ENCODE data around the gene WAC. TPM values are rescaled to one million over a fixed set of nuclear protein-coding genes. Genes with fewer than 3 reads are reported as not detected.

The WAC gene
- total RNA-seq, 2 donors from 2014 or later, result 133 TPM

- DNase-seq, result no peak
- H3K27me3 ChIP-seq (ENCODE audit: control insufficient read depth, insufficient read depth, low read length, poor library complexity, severe bottlenecking), result no peaks in the 10 kb centered on the region
- no peak overlapping the region for H3K27ac ChIP-seq (ENCODE audit: low read depth, low read length)
- H3K4me1 ChIP-seq (ENCODE audit: control insufficient read depth, insufficient read depth, low read length), result no peaks in the 10 kb centered on the region
- no peak overlapping the region for H3K4me3 ChIP-seq (ENCODE audit: low read length)
- Mint-ChIP-seq H3K27ac (no peak overlapping the region), H3K9me3 (no peaks in the 10 kb centered on the region), H3K4me1 (no peaks in the 10 kb centered on the region), H3K36me3 (ENCODE audit: low read depth) (no peaks in the 10 kb centered on the region), H3K4me3 (no peak overlapping the region), H3K27me3 (ENCODE audit: insufficient read depth) (no peaks in the 10 kb centered on the region)
- H3K9me3 ChIP-seq (ENCODE audit: control insufficient read depth, low read length), result no peaks in the 10 kb centered on the region
- no peak overlapping the region for H3K9ac ChIP-seq (ENCODE audit: extremely low read depth, low read length, poor library complexity, severe bottlenecking)
- no peak for TF ChIP-seq CTCF (conservative IDR thresholded peaks at IDR 0.05)
- no peaks in the 10 kb centered on the region for H3K36me3 ChIP-seq (ENCODE audit: control insufficient read depth, insufficient read depth, low read length)
These were observed 105.5 kb downstream of the WAC start for GRCh38 chr10:28638392-28638791.

- no peak overlapping the region for H3K9ac ChIP-seq (ENCODE audit: extremely low read depth, low read length, poor library complexity, severe bottlenecking)
- H3K4me1 Mint-ChIP-seq, result no peaks in the 10 kb centered on the region
- no peak overlapping the region for H3K27ac Mint-ChIP-seq
- H3K4me3 Mint-ChIP-seq, result no peak overlapping the region
- no peaks in the 10 kb centered on the region for H3K27me3 Mint-ChIP-seq (ENCODE audit: insufficient read depth)
- H3K9me3 ChIP-seq (ENCODE audit: control insufficient read depth, low read length), result no peaks in the 10 kb centered on the region
- no peak for TF ChIP-seq CTCF (conservative IDR thresholded peaks at IDR 0.05)
- no peaks in the 10 kb centered on the region for H3K9me3 Mint-ChIP-seq
- H3K27ac ChIP-seq (ENCODE audit: low read depth, low read length), result no peak overlapping the region
- no peaks in the 10 kb centered on the region for H3K36me3 ChIP-seq (ENCODE audit: control insufficient read depth, insufficient read depth, low read length)
- no peak overlapping the region for H3K4me3 ChIP-seq (ENCODE audit: low read length)
- H3K27me3 ChIP-seq (ENCODE audit: control insufficient read depth, insufficient read depth, low read length, poor library complexity, severe bottlenecking), result no peaks in the 10 kb centered on the region
- 65% methylated on average over 2 of the region's 2 CpGs; no CpG with 5 or more reads in 1 of the 2 experiments for WGBS, 2 experiments (ENCODE audit: insufficient coverage in 1 of 2, insufficient read length in 1 of 2)
- H3K36me3 Mint-ChIP-seq (ENCODE audit: low read depth), result no peaks in the 10 kb centered on the region
- H3K4me1 ChIP-seq (ENCODE audit: control insufficient read depth, insufficient read depth, low read length), result no peaks in the 10 kb centered on the region
- DNase-seq, result no peak
These were observed 107.6 kb downstream of the WAC start for GRCh38 chr10:28640551-28640950.

- H3K27me3 Mint-ChIP-seq (ENCODE audit: insufficient read depth), result no peaks in the 10 kb centered on the region
- no peak for TF ChIP-seq CTCF (conservative IDR thresholded peaks at IDR 0.05)
- Histone ChIP-seq H3K4me1 (ENCODE audit: control insufficient read depth, insufficient read depth, low read length) (no peaks in the 10 kb centered on the region), H3K9ac (ENCODE audit: extremely low read depth, low read length, poor library complexity, severe bottlenecking) (no peak overlapping the region), H3K9me3 (ENCODE audit: control insufficient read depth, low read length) (no peaks in the 10 kb centered on the region), H3K27ac (ENCODE audit: low read depth, low read length) (no peak overlapping the region), H3K4me3 (ENCODE audit: low read length) (no peak overlapping the region), H3K27me3 (ENCODE audit: control insufficient read depth, insufficient read depth, low read length, poor library complexity, severe bottlenecking) (no peaks in the 10 kb centered on the region), H3K36me3 (ENCODE audit: control insufficient read depth, insufficient read depth, low read length) (no peaks in the 10 kb centered on the region)
- 82 to 100% methylated on average over 1 to 5 of the region's 5 CpGs for WGBS, 2 experiments (ENCODE audit: insufficient coverage in 1 of 2, insufficient read length in 1 of 2)
- no peak for DNase-seq
- no peak overlapping the region for H3K27ac Mint-ChIP-seq
- H3K4me3 Mint-ChIP-seq, result no peak overlapping the region
- no peaks in the 10 kb centered on the region for H3K4me1 Mint-ChIP-seq
- H3K9me3 Mint-ChIP-seq, result peaks cover 12% of the 10 kb centered on the region
- no peaks in the 10 kb centered on the region for H3K36me3 Mint-ChIP-seq (ENCODE audit: low read depth)
These were observed 111.7 kb downstream of the WAC start for GRCh38 chr10:28644647-28645046.

All from endodermal cell (in vitro differentiated cells).